SU-DHL-6 (cell line): ENCODE data around the gene ADGRF4.
"Not testable (repeated sequence)": the region's sequence is repeated elsewhere in the genome, so short reads cannot be mapped to it uniquely, and the experiment has no call there.

Source experiments
- H2AFZ ChIP-seq: fragments of 200-600 bp; sonication (generic); 2 replicates; pipeline ENCODE4 v1.6.1; 2014; ENCODE audit warnings: low read depth, mild to moderate bottlenecking, moderate library complexity, mixed read lengths, antibody characterized with exemption, low read length; ENCODE audit not compliant: severe bottlenecking
- H3F3A ChIP-seq: fragments of 200-600 bp; shearing (Covaris generic); 2 replicates; pipeline ENCODE4 v1.6.0; 2016; ENCODE audit warnings: antibody characterized with exemption, mild to moderate bottlenecking; ENCODE audit not compliant: insufficient read depth
- H3K27ac ChIP-seq: fragments of 200-600 bp; sonication (generic); 2 replicates; pipeline ENCODE4 v1.5.1; 2016; ENCODE audit warnings: low read depth, mild to moderate bottlenecking, low read length, moderate library complexity, mixed read lengths
- H3K27me3 ChIP-seq: fragments of 200-600 bp; sonication (generic), shearing (Covaris generic); 2 replicates; pipeline ENCODE4 v1.6.0; 2014; ENCODE audit warnings: mild to moderate bottlenecking, low read length
- H3K36me3 ChIP-seq: fragments of 200-600 bp; sonication (generic); 2 replicates; pipeline ENCODE4 v1.6.1; 2014; ENCODE audit warnings: mild to moderate bottlenecking, low read length, mixed read lengths
- H3K4me2 ChIP-seq: fragments of 300-600, 200-600 bp; shearing (Covaris generic), sonication (generic); 2 replicates; pipeline ENCODE4 v1.6.0; 2014; ENCODE audit warnings: low read length, low read depth, mild to moderate bottlenecking; ENCODE audit not compliant: poor library complexity, severe bottlenecking
- H3K4me3 ChIP-seq: fragments of 200-600 bp; sonication (generic); 2 replicates; pipeline ENCODE4 v1.5.1; 2014; ENCODE audit warnings: antibody characterized with exemption, low read length, mild to moderate bottlenecking, mixed read lengths; ENCODE audit not compliant: insufficient read depth, poor library complexity, severe bottlenecking
- H3K79me2 ChIP-seq: fragments of 200-600 bp; sonication (generic); 2 replicates; pipeline ENCODE4 v1.6.1; 2014; ENCODE audit warnings: mild to moderate bottlenecking, low read length, moderate library complexity; ENCODE audit not compliant: insufficient read depth
- H3K9ac ChIP-seq: fragments of 200-600 bp; sonication (generic); 2 replicates; pipeline ENCODE4 v1.7.0; 2014; ENCODE audit warnings: mild to moderate bottlenecking, low read length
- H3K9me2 ChIP-seq: fragments of 200-600 bp; sonication (generic); replicated peaks from 2 replicates; pipeline ENCODE4 v1.6.1; 2014; ENCODE audit warnings: low read length; ENCODE audit not compliant: insufficient read depth
- H3K9me3 ChIP-seq: fragments of 200-600 bp; sonication (generic); 2 replicates; pipeline ENCODE4 v1.6.1; 2014; ENCODE audit warnings: low read length, mixed read lengths; ENCODE audit not compliant: insufficient read depth
- H4K20me1 ChIP-seq: fragments of 200-600 bp; sonication (generic); 2 replicates; pipeline ENCODE4 v1.6.1; 2014; ENCODE audit warnings: low read depth, mild to moderate bottlenecking, antibody characterized with exemption, low read length, moderate library complexity, mixed read lengths
- CTCF ChIP-seq: fragments of 200-600 bp; sonication (generic); IDR thresholded peaks from one replicate; pipeline ENCODE4 v1.5.1; 2017; ENCODE audit warnings: antibody characterized with exemption, mild to moderate bottlenecking, low read length, moderate library complexity; ENCODE audit not compliant: insufficient read depth, poor library complexity, severe bottlenecking
- EZH2phosphoT487 ChIP-seq: fragments of 200-600 bp; sonication (generic), shearing (Covaris generic); conservative IDR thresholded peaks from 2 replicates; pipeline ENCODE4 v1.6.1; 2018; ENCODE audit warnings: mild to moderate bottlenecking, antibody characterized with exemption, low read length, moderate library complexity, mixed read lengths

ADGRF4 gene

GRCh38 chr6:47741807-47742206 is 43.4 kb downstream of the ADGRF4 start:
- Histone ChIP-seq H3K9ac (no peak overlapping the region), H3K27ac (no peak overlapping the region), H3K9me2 (no peaks in the 10 kb centered on the region), H4K20me1 (no peaks in the 10 kb centered on the region), H2AFZ (no peak overlapping the region), H3K27me3 (no peaks in the 10 kb centered on the region), H3K79me2 (no peaks in the 10 kb centered on the region), H3F3A (no peaks in the 10 kb centered on the region), H3K4me2 (no peak overlapping the region), H3K4me3 (no peak overlapping the region), H3K9me3 (no peaks in the 10 kb centered on the region), H3K36me3 (no peaks in the 10 kb centered on the region)
- TF ChIP-seq CTCF, result no peak
- TF ChIP-seq EZH2phosphoT487, result no peak

DNA sequence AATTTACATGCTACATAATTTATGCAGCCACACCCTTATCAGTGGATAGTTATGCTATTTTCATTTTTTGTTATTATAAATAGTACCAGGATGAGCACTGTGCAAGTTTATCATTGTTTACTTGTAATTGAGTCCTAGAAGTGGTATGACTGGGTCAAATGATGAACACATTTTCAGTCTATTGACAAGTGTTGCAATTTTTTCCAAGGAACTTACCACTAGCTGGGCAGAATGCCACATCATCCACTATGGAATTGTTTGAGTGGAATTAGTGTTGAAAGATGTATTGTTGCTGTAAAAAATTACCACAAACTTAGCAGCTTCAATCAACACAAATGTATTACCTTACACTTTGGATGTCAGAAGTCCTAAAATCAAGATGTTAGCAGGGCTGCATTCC is 45.4 kb downstream of the ADGRF4 start:
- TF ChIP-seq CTCF (no peak), EZH2phosphoT487 (no peak)
- Histone ChIP-seq H3K27ac (no peak overlapping the region), H3K9me2 (no peaks in the 10 kb centered on the region), H3K9me3 (no peaks in the 10 kb centered on the region), H3F3A (no peaks in the 10 kb centered on the region), H3K36me3 (no peaks in the 10 kb centered on the region), H4K20me1 (no peaks in the 10 kb centered on the region), H3K4me2 (no peak overlapping the region), H3K4me3 (no peak overlapping the region), H3K79me2 (no peaks in the 10 kb centered on the region), H2AFZ (no peak overlapping the region), H3K27me3 (no peaks in the 10 kb centered on the region), H3K9ac (no peak overlapping the region)

GRCh38 chr6:47745269-47745668 is 46.9 kb downstream of the ADGRF4 start:
- H3K79me2 ChIP-seq, H2AFZ ChIP-seq, H3K36me3 ChIP-seq, H3F3A ChIP-seq, H3K27ac ChIP-seq, H3K4me2 ChIP-seq, H3K9me2 ChIP-seq, H4K20me1 ChIP-seq, H3K9me3 ChIP-seq, H3K9ac ChIP-seq, H3K4me3 ChIP-seq, H3K27me3 ChIP-seq: not testable (repeated sequence)

- H3K9ac ChIP-seq, result no peak overlapping the region
- no peaks in the 10 kb centered on the region for H3K9me3 ChIP-seq
- no peak overlapping the region for H3K4me2 ChIP-seq
- no peak overlapping the region for H3K4me3 ChIP-seq
- no peaks in the 10 kb centered on the region for H3K79me2 ChIP-seq
- no peaks in the 10 kb centered on the region for H3K9me2 ChIP-seq
- no peaks in the 10 kb centered on the region for H3K36me3 ChIP-seq
- no peaks in the 10 kb centered on the region for H4K20me1 ChIP-seq
- TF ChIP-seq CTCF, result no peak
- H3K27me3 ChIP-seq, result no peaks in the 10 kb centered on the region
- no peaks in the 10 kb centered on the region for H3F3A ChIP-seq
- no peak overlapping the region for H2AFZ ChIP-seq
- no peak overlapping the region for H3K27ac ChIP-seq
Observed at GRCh38 chr6:47749757-47750156, 51.4 kb downstream of the ADGRF4 start.
